Glomerular endothelial cell (primary cell): ENCODE data around the gene SFTPB. TPM values are rescaled to one million over a fixed set of nuclear protein-coding genes. Genes with fewer than 3 reads are reported as not detected.
A peak's percentile ranks its signal among the peaks of the same experiment; 100 is the strongest.
"Not testable (repeated sequence)": the region's sequence is repeated elsewhere in the genome, so short reads cannot be mapped to it uniquely, and the experiment has no call there.

Experiments used
- DNase-seq: peaks from one replicate; pipeline ENCODE4 v3.0.0-alpha.2; 2011; ENCODE audit warnings: low read depth, low spot score; ENCODE audit errors: extremely low read depth
- total RNA-seq: library from RNA; depleted of rRNA; stranded (reverse); fragments of >200 nt; gene quantifications from 2 replicates; pipeline ENCODE4 v1.2.3, GENCODE V29; 2015

SFTPB gene
- total RNA-seq, 1 donor from 2014 or later: not detected

- no peak for DNase-seq
Measured at GRCh38 chr2:85659324-85659981, 8.5 kb downstream of the SFTPB start.

DNA sequence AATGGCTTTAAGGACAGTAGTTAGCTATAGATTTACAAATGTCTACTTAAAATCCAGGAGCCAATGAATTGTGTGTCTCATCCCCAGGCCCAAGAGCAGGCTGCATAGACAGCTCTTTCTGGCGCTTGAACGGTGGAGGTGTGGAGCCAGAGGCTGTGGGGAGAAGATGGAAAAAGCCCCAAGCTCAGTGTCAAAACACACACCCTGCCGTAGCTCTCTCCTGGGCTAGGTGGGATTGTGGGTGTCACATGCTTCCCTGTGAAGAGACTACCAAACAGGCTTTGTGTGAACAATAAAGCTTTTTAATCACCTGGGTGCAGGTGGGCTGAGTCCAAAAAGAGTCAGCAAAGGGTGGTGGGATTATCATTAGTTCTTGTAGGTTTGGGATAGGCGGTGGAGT is 10.6 kb downstream of the SFTPB start:
- DNase-seq: not testable (repeated sequence)

DNA sequence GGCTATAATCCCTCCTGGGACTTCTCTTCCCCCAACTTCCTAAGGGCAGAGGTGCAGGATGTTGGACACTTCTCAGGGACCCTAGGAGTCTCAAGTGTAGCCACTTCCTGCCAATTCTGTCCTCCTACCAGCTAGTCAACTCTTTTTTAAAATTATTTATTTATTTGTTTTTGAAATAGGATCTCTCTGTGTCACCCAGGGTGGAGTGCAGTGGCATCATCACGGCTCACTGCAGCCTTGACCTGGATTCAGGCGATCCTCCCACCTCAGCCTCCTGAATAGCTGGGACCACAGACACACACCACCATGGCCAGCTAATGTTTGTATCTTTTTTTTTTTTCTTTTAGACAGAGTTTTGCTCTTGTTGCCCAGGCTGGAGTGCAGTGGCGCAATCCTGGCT is 11.5 kb downstream of the SFTPB start:
- no peak for DNase-seq

GRCh38 chr2:85655961-85656417 is 12.0 kb downstream of the SFTPB start:
- no peak for DNase-seq

GRCh38 chr2:85653996-85654395 is 14.0 kb downstream of the SFTPB start:
- DNase-seq: no peak

GRCh38 chr2:85652056-85652455 is 15.9 kb downstream of the SFTPB start:
- no peak for DNase-seq

DNA sequence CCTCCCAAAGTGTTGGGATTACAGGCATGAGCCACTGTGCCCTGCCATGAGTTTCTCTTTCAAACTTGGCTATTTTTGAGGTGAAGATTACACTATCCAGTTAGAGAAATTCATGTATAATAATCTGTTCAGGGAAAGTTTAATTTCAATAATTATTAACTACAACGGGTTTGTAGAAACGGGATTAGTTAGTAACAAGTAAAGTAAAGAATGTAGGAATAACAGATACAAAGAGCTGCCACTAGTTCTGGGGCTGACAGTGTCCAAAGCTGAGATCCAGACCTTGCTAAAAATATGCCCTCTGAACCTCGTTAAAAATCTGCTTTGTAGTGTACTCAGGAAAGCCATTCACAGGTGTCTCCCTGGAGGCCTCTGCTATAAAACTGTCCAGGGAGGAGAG is 16.9 kb downstream of the SFTPB start:
- DNase-seq: no peak

GRCh38 chr2:85650456-85650855 is 17.5 kb downstream of the SFTPB start:
- DNase-seq: no peak

- no peak for DNase-seq
Measured at GRCh38 chr2:85649201-85650190, 18.5 kb downstream of the SFTPB start.

- peak; percentile 20 for DNase-seq
Measured at GRCh38 chr2:85648619-85649018, 19.4 kb downstream of the SFTPB start.

- DNase-seq: no peak
Measured at GRCh38 chr2:85647823-85648526, 20.0 kb downstream of the SFTPB start.

DNA sequence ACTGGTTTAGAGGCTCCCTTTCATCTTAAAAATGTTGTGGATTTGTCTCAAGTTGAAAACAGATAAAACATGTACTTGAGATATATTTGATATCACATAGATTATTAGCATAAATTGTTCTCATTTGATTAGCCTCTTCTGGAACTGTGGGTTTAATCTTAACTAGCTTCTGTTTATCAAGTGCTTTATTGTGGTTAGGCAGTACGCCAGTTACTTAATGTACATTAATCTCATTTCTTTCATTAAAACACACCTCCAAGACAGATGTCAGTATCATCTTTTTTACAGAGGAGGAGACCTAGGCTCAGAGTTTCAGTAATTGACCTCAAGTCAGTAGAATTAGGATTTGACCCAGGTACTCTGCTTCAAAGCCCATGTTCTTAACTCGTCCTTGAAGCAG is 21.8 kb downstream of the SFTPB start:
- DNase-seq: no peak

- DNase-seq: no peak
Measured at GRCh38 chr2:85644909-85645308, 23.1 kb downstream of the SFTPB start.

GRCh38 chr2:85642725-85643124 is 25.3 kb downstream of the SFTPB start:
- no peak for DNase-seq

GRCh38 chr2:85635636-85636035 is 32.4 kb downstream of the SFTPB start:
- no peak for DNase-seq

DNA sequence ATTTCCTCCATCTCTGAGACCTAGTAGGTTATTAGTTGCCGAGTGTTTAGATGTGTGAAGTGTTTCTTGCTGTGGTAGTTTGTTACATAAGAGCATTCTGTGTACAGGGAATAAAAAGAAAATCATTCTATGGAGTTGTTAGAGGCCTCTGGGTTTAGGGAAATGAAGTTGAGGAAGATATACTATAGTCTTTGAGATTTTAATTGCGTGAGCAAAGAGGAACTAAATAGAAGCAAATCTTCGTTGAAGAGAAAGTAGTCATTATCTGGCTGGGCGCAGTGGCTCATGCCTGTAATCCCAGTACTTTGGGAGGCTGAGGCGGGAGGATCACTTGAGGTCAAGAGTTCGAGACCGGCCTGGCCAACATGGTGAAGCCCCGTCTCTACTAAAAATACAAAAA is 33.0 kb downstream of the SFTPB start:
- DNase-seq: no peak

- no peak for DNase-seq
Measured at GRCh38 chr2:85631316-85631715, 36.7 kb downstream of the SFTPB start.

DNA sequence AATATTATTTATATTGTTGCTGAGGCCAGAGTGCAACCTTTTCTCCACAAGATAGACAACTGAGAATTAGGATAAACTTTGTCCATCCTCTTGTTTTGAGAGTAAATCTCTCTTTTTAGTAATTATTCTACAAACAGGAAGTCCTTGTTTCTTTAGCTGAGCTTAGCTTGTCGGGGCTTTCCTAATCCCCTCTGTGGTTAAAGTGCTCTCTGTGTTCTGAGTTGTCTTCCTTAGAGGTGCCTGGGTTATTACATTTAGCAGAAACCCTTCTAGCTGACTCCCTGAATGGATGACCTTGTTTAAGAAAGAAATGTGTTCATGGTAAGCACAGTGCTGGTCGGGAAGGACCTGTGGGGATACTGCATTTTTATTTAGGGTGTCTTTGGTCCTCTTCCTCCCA is 39.3 kb downstream of the SFTPB start:
- DNase-seq: no peak

DNA sequence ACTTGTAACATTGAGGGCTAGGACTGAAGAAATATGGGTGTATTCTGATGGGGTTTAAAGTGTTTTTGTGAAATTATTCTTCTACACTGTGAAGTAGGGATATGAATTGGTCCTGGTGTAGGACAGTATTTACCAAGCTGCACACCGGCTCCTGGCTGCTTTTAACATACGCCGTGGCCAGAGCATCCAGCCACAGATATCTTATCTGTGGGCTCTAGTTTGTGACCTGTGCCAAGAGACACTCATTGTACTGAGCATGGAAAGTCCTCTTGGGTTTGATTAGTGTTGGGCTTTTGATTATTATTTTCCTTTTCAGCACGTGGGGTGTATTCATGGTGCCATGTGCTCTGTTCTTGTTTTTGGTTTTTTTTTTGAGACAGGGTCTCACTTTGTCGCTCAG is 44.0 kb downstream of the SFTPB start:
- no peak for DNase-seq

- DNase-seq: no peak
Measured at GRCh38 chr2:85621338-85621737, 46.7 kb downstream of the SFTPB start.

- no peak for DNase-seq
Measured at GRCh38 chr2:85619617-85620016, 48.4 kb downstream of the SFTPB start.
